Sigmoid colon (tissue), 4 donors: ENCODE data around the gene MRPS33.

ENCODE experiments used
- CTCF ChIP-seq, 4 experiments: fragments of 450-650 bp in 3 of 4; fragments of 200-600 bp in 1 of 4; IDR thresholded peaks; one replicate each; pipeline ENCODE4 v1.5.1; 2016 to 2019; ENCODE audit warnings: antibody characterized with exemption in 4 of 4, mild to moderate bottlenecking in 3 of 4, moderate library complexity in 2 of 4
- EP300 ChIP-seq, 4 donors: sonication (generic); formaldehyde crosslinking; IDR thresholded peaks; one replicate each; pipeline ENCODE4 v1.6.1; 2017; ENCODE audit warnings: antibody characterized with exemption in 4 of 4
- POLR2A ChIP-seq, 2 donors: fragments of 450-650 bp; IDR thresholded peaks; one replicate each; pipeline ENCODE4 v1.6.1; 2016; ENCODE audit warnings: antibody characterized with exemption in 2 of 2, mild to moderate bottlenecking in 2 of 2, moderate library complexity in 2 of 2

DNA sequence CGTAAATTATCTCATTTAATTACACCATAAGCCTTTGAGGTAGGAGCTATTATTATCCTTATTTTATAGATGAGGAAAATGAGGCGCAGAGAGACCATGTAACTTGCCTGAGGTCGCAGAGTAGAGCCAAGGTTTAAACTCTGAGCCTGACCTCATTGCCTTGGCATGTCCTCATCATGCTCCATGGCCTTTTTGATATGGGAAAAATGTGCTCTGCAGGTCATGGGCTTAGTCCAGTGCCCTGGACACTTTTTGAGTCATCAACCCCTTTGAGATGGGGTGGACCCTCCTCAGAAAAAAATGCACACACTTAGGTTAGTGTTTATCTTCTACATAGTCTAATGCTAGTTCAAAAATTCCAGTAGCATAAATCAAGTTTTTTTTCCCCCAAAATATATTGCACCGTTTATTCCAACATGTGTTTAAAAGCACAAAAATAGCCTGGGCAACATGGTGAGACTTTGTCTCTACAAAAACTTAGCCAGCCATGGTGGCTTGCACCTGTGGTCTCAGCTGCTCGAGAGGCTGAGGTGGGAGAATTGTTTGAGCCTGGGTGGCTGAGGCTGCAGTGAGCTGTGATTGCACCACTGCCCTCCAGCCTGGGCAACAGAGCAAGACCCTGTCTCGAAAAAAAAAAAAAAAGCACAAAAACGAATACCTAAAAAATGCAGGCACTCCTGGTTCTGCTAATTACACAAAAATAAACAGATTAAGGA is 30.5 kb upstream of the MRPS33 start:
- no peak for TF ChIP-seq CTCF (IDR thresholded peaks at IDR 0.05)
- no peak for TF ChIP-seq POLR2A (IDR thresholded peaks at IDR 0.05)
- no peak for TF ChIP-seq EP300 (IDR thresholded peaks at IDR 0.05)
